H1 (cell line): Measurements from ENCODE around the gene FOXL2NB. TPM values are rescaled to one million over a fixed set of nuclear protein-coding genes. Genes with fewer than 3 reads are reported as not detected.

Experiments used
- CTCF ChIA-PET: fragments of 300-600 bp; sonication (Branson Sonifier 250); formaldehyde crosslinking; loops from one replicate; lab custom pipeline; 2021; ENCODE audit not compliant: partially characterized antibody; lab: Charles Lee
- POLR2A ChIA-PET: fragments of 300-600 bp; sonication (Branson Sonifier 250); formaldehyde crosslinking; loops from one replicate; lab custom pipeline; 2021; ENCODE audit warnings: inconsistent platforms; ENCODE audit not compliant: partially characterized antibody; lab: Charles Lee
- DNase-seq, 2 experiments: peaks; one replicate each; pipeline versions ENCODE4 v3.0.0 to v3.0.0-alpha.2; 2010 to 2022; ENCODE audit warnings: low spot score in 2 of 2, low read depth in 1 of 2, mixed read lengths in 1 of 2
- FAIRE-seq: peaks from 2 replicates; lab custom pipeline; 2011; peaks lifted over from hg19 to GRCh38; lab: Jason Lieb, UNC
- H2AFZ ChIP-seq: 2 replicates; pipeline ENCODE4 v1.8.1; 2012; ENCODE audit warnings: low read length, inconsistent platforms
- H2AK5ac ChIP-seq: 2 replicates; pipeline ENCODE4 v1.6.1; 2013; ENCODE audit warnings: low read depth, low read length
- H2BK120ac ChIP-seq: replicated peaks from 2 replicates; pipeline ENCODE3; 2013; ENCODE audit warnings: low read depth, low read length, inconsistent platforms
- H2BK12ac ChIP-seq: 2 replicates; pipeline ENCODE4 v1.6.1; 2013; ENCODE audit warnings: low read depth, low read length
- H2BK15ac ChIP-seq: 2 replicates; pipeline ENCODE4 v1.6.1; 2013; ENCODE audit warnings: low read length
- H2BK20ac ChIP-seq: 2 replicates; pipeline ENCODE4 v1.6.1; 2013; ENCODE audit warnings: low read length
- H2BK5ac ChIP-seq: 2 replicates; pipeline ENCODE4 v1.6.1; 2013; ENCODE audit warnings: low read depth, low read length
- H3K14ac ChIP-seq: 2 replicates; pipeline ENCODE4 v1.6.1; 2013; ENCODE audit warnings: inconsistent platforms; ENCODE audit not compliant: insufficient read length
- H3K18ac ChIP-seq: 2 replicates; pipeline ENCODE4 v1.6.1; 2013; ENCODE audit warnings: low read length; ENCODE audit errors: extremely low read depth
- H3K23ac ChIP-seq: 2 replicates; pipeline ENCODE4 v1.6.1; 2013; ENCODE audit warnings: inconsistent platforms; ENCODE audit not compliant: insufficient read length
- H3K23me2 ChIP-seq: 2 replicates; pipeline ENCODE4 v1.6.1; 2013; ENCODE audit warnings: low read depth, low read length
- H3K27ac ChIP-seq: 2 replicates; pipeline ENCODE4 v1.6.1; 2011; ENCODE audit warnings: low read depth, low read length, inconsistent platforms
- H3K27me3 ChIP-seq, 4 experiments: replicated peaks in 1 of 4; 1 replicate in 1 of 4; 2 replicates in 3 of 4; pipeline versions ENCODE4 v1.6.1 to v1.8.1; 2011 to 2013; ENCODE audit warnings: low read length in 3 of 4, mild to moderate bottlenecking in 3 of 4, inconsistent platforms in 2 of 4, mixed read lengths in 2 of 4, moderate library complexity in 1 of 4; ENCODE audit not compliant: control insufficient read depth in 3 of 4, insufficient read depth in 3 of 4; ENCODE audit errors: extremely low read depth in 1 of 4
- H3K36me3 ChIP-seq, 4 experiments: 2 replicates each; pipeline versions ENCODE4 v1.6.1 to v1.8.1; 2011 to 2013; ENCODE audit warnings: mild to moderate bottlenecking in 4 of 4, low read length in 3 of 4, moderate library complexity in 2 of 4, control low read depth in 1 of 4, inconsistent platforms in 1 of 4; ENCODE audit not compliant: insufficient read depth in 4 of 4, control insufficient read depth in 2 of 4
- H3K4ac ChIP-seq: replicated peaks from 2 replicates; pipeline ENCODE3; 2013; ENCODE audit warnings: low read length, low read depth, mixed read lengths, inconsistent platforms; ENCODE audit not compliant: insufficient read length
- H3K4me1 ChIP-seq, 4 experiments: replicated peaks in 1 of 4; 1 replicate in 1 of 4; 2 replicates in 3 of 4; pipeline versions ENCODE4 v1.6.1 to v1.8.1; 2011 to 2013; ENCODE audit warnings: low read length in 3 of 4, inconsistent platforms in 2 of 4, mixed read lengths in 1 of 4; ENCODE audit not compliant: insufficient read depth in 4 of 4, control insufficient read depth in 3 of 4
- H3K4me2 ChIP-seq, 2 experiments: 2 replicates each; pipeline versions ENCODE4 v1.6.1 to v1.8.1; 2011 to 2013; ENCODE audit warnings: low read depth in 2 of 2, low read length in 2 of 2, control low read depth in 1 of 2, inconsistent platforms in 1 of 2, mild to moderate bottlenecking in 1 of 2; ENCODE audit not compliant: insufficient read depth in 1 of 2
- H3K4me3 ChIP-seq, 4 experiments: fragments of 200-600, 300-600 bp in 1 of 4; sonication (generic), shearing (Covaris generic), sonication (Bioruptor Twin) in 1 of 4; 2 replicates each; pipeline versions ENCODE4 v1.5.1 to v1.8.1; 2011 to 2016; ENCODE audit warnings: low read length in 4 of 4, low read depth in 3 of 4, control low read depth in 2 of 4, inconsistent platforms in 2 of 4, mild to moderate bottlenecking in 2 of 4, mixed read lengths in 1 of 4, moderate library complexity in 1 of 4; ENCODE audit not compliant: insufficient read depth in 2 of 4; ENCODE audit errors: extremely low read depth in 1 of 4
- H3K56ac ChIP-seq: replicated peaks from 2 replicates; pipeline ENCODE3; 2013; ENCODE audit warnings: low read depth, mild to moderate bottlenecking, mixed read lengths, low read length, inconsistent platforms; ENCODE audit not compliant: insufficient read length
- H3K79me1 ChIP-seq: 2 replicates; pipeline ENCODE4 v1.6.1; 2013; ENCODE audit warnings: low read depth, low read length, control low read depth
- H3K79me2 ChIP-seq, 2 experiments: 2 replicates each; pipeline versions ENCODE4 v1.6.1 to v1.8.1; 2012 to 2013; ENCODE audit warnings: low read length in 2 of 2, mild to moderate bottlenecking in 2 of 2, inconsistent platforms in 1 of 2; ENCODE audit not compliant: insufficient read depth in 2 of 2, control insufficient read depth in 1 of 2
- H3K9ac ChIP-seq, 4 experiments: replicated peaks in 1 of 4; 1 replicate in 1 of 4; 2 replicates in 3 of 4; pipeline versions ENCODE4 v1.6.1 to v1.8.1; 2011 to 2013; ENCODE audit warnings: low read depth in 3 of 4, low read length in 3 of 4, control low read depth in 2 of 4, mild to moderate bottlenecking in 2 of 4, moderate library complexity in 2 of 4, inconsistent platforms in 1 of 4; ENCODE audit errors: extremely low read depth in 1 of 4
- H3K9me3 ChIP-seq, 2 experiments: 2 replicates each; pipeline versions ENCODE4 v1.6.1 to v1.8.1; 2012 to 2013; ENCODE audit warnings: mild to moderate bottlenecking in 2 of 2, moderate library complexity in 2 of 2, control low read depth in 1 of 2, inconsistent platforms in 1 of 2, low read depth in 1 of 2, low read length in 1 of 2, mixed read lengths in 1 of 2; ENCODE audit not compliant: insufficient read depth in 2 of 2
- H4K20me1 ChIP-seq, 2 experiments: replicated peaks in 1 of 2; 2 replicates each; pipeline versions ENCODE3 to v1.8.1; 2011 to 2013; ENCODE audit warnings: inconsistent platforms in 2 of 2, low read length in 2 of 2, mild to moderate bottlenecking in 1 of 2; ENCODE audit not compliant: insufficient read depth in 2 of 2, control insufficient read depth in 1 of 2
- H4K5ac ChIP-seq: 2 replicates; pipeline ENCODE4 v1.6.1; 2013; ENCODE audit warnings: low read length, low read depth, mixed read lengths, inconsistent platforms; ENCODE audit not compliant: insufficient read length
- H4K8ac ChIP-seq: 2 replicates; pipeline ENCODE4 v1.8.0; 2013; ENCODE audit warnings: mild to moderate bottlenecking, moderate library complexity, low read length, inconsistent platforms; ENCODE audit not compliant: insufficient read depth; ENCODE audit errors: extremely low read depth
- H4K91ac ChIP-seq: replicated peaks from 2 replicates; pipeline ENCODE3; 2013; ENCODE audit warnings: low read length, mixed read lengths, inconsistent platforms; ENCODE audit not compliant: insufficient read length
- MAFK ChIP-seq: IDR thresholded peaks from 2 replicates; pipeline ENCODE4 v1.6.1; 2012; ENCODE audit warnings: low read depth, mild to moderate bottlenecking, improper control_type of control experiment, low read length
- RNF2 ChIP-seq: fragments of 200-900, 300-1000 bp; sonication (generic); IDR thresholded peaks from 2 replicates; pipeline ENCODE4 v1.7.1; 2016; ENCODE audit warnings: borderline replicate concordance, low read depth, mild to moderate bottlenecking, antibody characterized with exemption, low read length; ENCODE audit not compliant: poor library complexity, severe bottlenecking; ENCODE audit errors: missing control alignments
- SUZ12 ChIP-seq: fragments of 200-600 bp; sonication (generic); IDR thresholded peaks from 2 replicates; pipeline ENCODE4 v1.6.1; 2012; ENCODE audit warnings: mild to moderate bottlenecking, inconsistent platforms, low read length, moderate library complexity, mixed read lengths
- WGBS, 2 experiments: shearing (Covaris generic) in 1 of 2; methylation state at CpG; one replicate each; pipeline versions ENCODE4 v1.1.6 to v1.1.7; 2013 to 2015; ENCODE audit warnings: low lambda C conversion rate in 2 of 2, mixed read lengths in 2 of 2, inconsistent platforms in 1 of 2, low coverage in 1 of 2, missing lambda C conversion rate in 1 of 2; ENCODE audit not compliant: insufficient replicate concordance in 2 of 2, insufficient coverage in 1 of 2, insufficient read length in 1 of 2; ENCODE audit errors: extremely low coverage in 1 of 2, missing lambda C conversion rate in 1 of 2; 5-methylcytosine and 5-hydroxymethylcytosine counted together
- polyA plus RNA-seq, 7 experiments: library from polyadenylated mRNA; depleted of rRNA in 3 of 7; stranded (reverse) in 5 of 7; unstranded in 2 of 7; fragments of >200 nt in 5 of 7; fragments of 200-250 nt in 2 of 7; gene quantifications; 1 replicate in 5 of 7; 2 replicates in 1 of 7; 4 replicates in 1 of 7; pipeline versions ENCODE4 v1.2.1 to v1.2.3, GENCODE V29; 2011 to 2013; ENCODE audit warnings: missing spikeins in 2 of 7, mixed read lengths in 2 of 7
- total RNA-seq: library from RNA; stranded (reverse); fragmentation: NEBNext Ultra II Directional; extraction: Animal tissue kit (Norgen Biotek cat#: 25700); gene quantifications from 2 replicates; pipeline ENCODE4 v1.2.1, GENCODE V29; 2021
- TF ChIP-seq, protein P1 (sequence below): IDR thresholded peaks from 2 replicates; pipeline ENCODE4 v1.6.1; 2012; ENCODE audit warnings: low read length, inconsistent platforms
- TF ChIP-seq, protein P2 (sequence below): IDR thresholded peaks from 2 replicates; pipeline ENCODE4 v1.6.1; 2012; ENCODE audit warnings: inconsistent platforms

The FOXL2NB gene
- total and polyA plus RNA-seq, 2 of the 8 experiments (the other 6 are each of a cell fraction or from before 2014, with no cell fraction given), result 5.4 to 7.3 TPM

DNA sequence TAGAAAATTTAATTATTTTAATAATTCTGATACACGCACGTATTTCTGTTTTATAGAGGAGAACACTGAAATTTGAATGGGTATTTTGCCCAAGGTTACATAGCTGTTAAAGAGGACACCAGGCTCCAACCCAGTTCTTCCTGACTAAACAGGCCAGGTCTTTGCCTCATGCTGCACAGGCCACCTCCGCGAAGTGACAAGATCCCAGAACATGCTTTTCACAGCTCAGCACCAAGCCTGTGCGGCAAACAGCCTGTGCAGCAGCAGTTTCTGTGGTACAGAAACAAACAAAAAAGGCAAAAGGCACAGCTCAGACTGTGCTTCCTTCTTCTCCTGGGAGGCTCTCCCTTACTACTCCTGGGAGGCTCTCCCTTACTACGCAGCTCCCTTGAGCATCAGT, 6.6 kb upstream of the FOXL2NB start:
- Histone ChIP-seq H3K27me3 (peaks cover 87 to 99% (median 94%) of the 10 kb centered on the region in 4 experiments), H4K20me1 (peaks cover 9 to 27% of the 10 kb centered on the region in 2 experiments), H2AK5ac (no peak overlapping the region), H3K4me3 (no peak overlapping the region), H3K4me1 (peaks cover 6 to 42% (median 24%) of the 10 kb centered on the region in 4 experiments), H2BK15ac (peak overlapping the region; percentile 92; the same call in 1 of the 2 replicates), H3K36me3 (peaks cover 0 to 8% (median 0%) of the 10 kb centered on the region in 4 experiments; a peak in 1 of 8 replicates), H2AFZ (no peak overlapping the region), H3K23me2 (peaks cover 14% of the 10 kb centered on the region; the same call in 1 of the 2 replicates), H3K27ac (no peak overlapping the region), H3K56ac (no peak overlapping the region), H4K91ac (no peak overlapping the region), H3K9me3 (no peaks in the 10 kb centered on the region; a peak in 1 of 4 replicates), H3K79me2 (no peaks in the 10 kb centered on the region), H2BK5ac (no peak overlapping the region), H3K14ac (no peak overlapping the region), H3K79me1 (no peaks in the 10 kb centered on the region), H2BK120ac (no peak overlapping the region), H3K9ac (no peak overlapping the region), H4K8ac (no peak overlapping the region), H3K23ac (no peak overlapping the region), H3K18ac (peak overlapping the region; percentile 40; the same call in 1 of the 2 replicates), H2BK20ac (no peak overlapping the region), H3K4me2 (peak overlapping the region in 1 of 2 experiments; percentile 38; a peak in 1 of 4 replicates), H3K4ac (no peak overlapping the region), H2BK12ac (peak overlapping the region; percentile 18; the same call in 1 of the 2 replicates), H4K5ac (no peak overlapping the region)
- FAIRE-seq, result no peak
- DNase-seq, result no peak
- ChIA-PET CTCF (interaction anchor here (0.6 to 15.6 kb wide), 18 partner anchors 8 to 656 kb away, joined by 3 to 223 read pairs (median 4); partner anchors contain the start of gene ESYT3), POLR2A (interaction anchor here (0.6 to 9.6 kb wide), 5 partner anchors 8 to 504 kb away, joined by 3 to 149 read pairs (median 4); partner anchors contain the start of genes FOXL2 and FOXL2NB)
- 66% methylated on average over 6 of the region's 6 CpGs; no CpG with 5 or more reads in 1 of the 2 experiments for WGBS, 2 experiments
- TF ChIP-seq RNF2 (no peak), MAFK (no peak), SUZ12 (no peak)
- TF ChIP-seq, protein P1, sequence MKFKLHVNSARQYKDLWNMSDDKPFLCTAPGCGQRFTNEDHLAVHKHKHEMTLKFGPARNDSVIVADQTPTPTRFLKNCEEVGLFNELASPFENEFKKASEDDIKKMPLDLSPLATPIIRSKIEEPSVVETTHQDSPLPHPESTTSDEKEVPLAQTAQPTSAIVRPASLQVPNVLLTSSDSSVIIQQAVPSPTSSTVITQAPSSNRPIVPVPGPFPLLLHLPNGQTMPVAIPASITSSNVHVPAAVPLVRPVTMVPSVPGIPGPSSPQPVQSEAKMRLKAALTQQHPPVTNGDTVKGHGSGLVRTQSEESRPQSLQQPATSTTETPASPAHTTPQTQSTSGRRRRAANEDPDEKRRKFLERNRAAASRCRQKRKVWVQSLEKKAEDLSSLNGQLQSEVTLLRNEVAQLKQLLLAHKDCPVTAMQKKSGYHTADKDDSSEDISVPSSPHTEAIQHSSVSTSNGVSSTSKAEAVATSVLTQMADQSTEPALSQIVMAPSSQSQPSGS, result no peak
- TF ChIP-seq, protein P2, sequence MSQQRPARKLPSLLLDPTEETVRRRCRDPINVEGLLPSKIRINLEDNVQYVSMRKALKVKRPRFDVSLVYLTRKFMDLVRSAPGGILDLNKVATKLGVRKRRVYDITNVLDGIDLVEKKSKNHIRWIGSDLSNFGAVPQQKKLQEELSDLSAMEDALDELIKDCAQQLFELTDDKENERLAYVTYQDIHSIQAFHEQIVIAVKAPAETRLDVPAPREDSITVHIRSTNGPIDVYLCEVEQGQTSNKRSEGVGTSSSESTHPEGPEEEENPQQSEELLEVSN, result no peak
